GM12878 (cell line): ENCODE results near the gene TMPRSS7. TPM values are rescaled to one million over a fixed set of nuclear protein-coding genes. Genes with fewer than 3 reads are reported as not detected.

ENCODE experiments used
- ATF2 ChIP-seq: IDR thresholded peaks from 2 replicates; pipeline ENCODE4 v1.6.1; 2012; ENCODE audit warnings: low read length, inconsistent platforms
- ATF7 ChIP-seq: fragments of 450-650 bp; IDR thresholded peaks from 2 replicates; pipeline ENCODE4 v1.6.1; 2016; ENCODE audit warnings: low read depth, mild to moderate bottlenecking
- BACH1 ChIP-seq: fragments of 450-650 bp; IDR thresholded peaks from 2 replicates; pipeline ENCODE4 v1.6.1; 2017; ENCODE audit warnings: mild to moderate bottlenecking, borderline replicate concordance
- JUNB ChIP-seq: IDR thresholded peaks from 2 replicates; pipeline ENCODE4 v1.6.1; 2016; ENCODE audit warnings: antibody characterized with exemption, mild to moderate bottlenecking
- MTA2 ChIP-seq: fragments of 450-650 bp; IDR thresholded peaks from 2 replicates; pipeline ENCODE4 v1.6.1; 2016; ENCODE audit warnings: low read depth, mild to moderate bottlenecking, moderate library complexity
- NFIC ChIP-seq: IDR thresholded peaks from 2 replicates; pipeline ENCODE4 v1.6.1; 2012; ENCODE audit warnings: low read depth, mild to moderate bottlenecking, inconsistent platforms, low read length, moderate library complexity
- RAD51 ChIP-seq: fragments of 450-650 bp; IDR thresholded peaks from 2 replicates; pipeline ENCODE4 v1.6.1; 2016; ENCODE audit warnings: moderate library complexity, mild to moderate bottlenecking, inconsistent platforms
- SIX5 ChIP-seq: IDR thresholded peaks from 2 replicates; pipeline ENCODE4 v1.6.1; 2011; ENCODE audit warnings: mild to moderate bottlenecking, low read depth, low read length, moderate library complexity; ENCODE audit not compliant: severe bottlenecking
- SREBF1 ChIP-seq: IDR thresholded peaks from 2 replicates; pipeline ENCODE4 v1.6.1; 2012; ENCODE audit warnings: mild to moderate bottlenecking, low read length
- TAF1 ChIP-seq: IDR thresholded peaks from 2 replicates; pipeline ENCODE4 v1.6.1; 2011; ENCODE audit warnings: mild to moderate bottlenecking, low read depth, low read length, borderline replicate concordance
- ZBED1 ChIP-seq: IDR thresholded peaks from 2 replicates; pipeline ENCODE4 v1.6.1; 2016; ENCODE audit warnings: borderline replicate concordance
- polyA plus RNA-seq, 11 experiments: library from polyadenylated mRNA; depleted of rRNA in 4 of 11; unstranded in 6 of 11; stranded (reverse) in 5 of 11; fragments of >200 nt; fragmentation: Nextera tagmentation in 4 of 11; fragmentation: Illumina TruSeq in 1 of 11; extraction: Ambion mirVana in 4 of 11; extraction: Trizol in 1 of 11; gene quantifications; 1 replicate in 1 of 11; 2 replicates in 10 of 11; pipeline versions ENCODE4 v1.2.1 to v1.2.3, GENCODE V29; 2011 to 2016; ENCODE audit warnings: inconsistent platforms in 2 of 11, missing spikeins in 2 of 11, low read depth in 1 of 11
- total RNA-seq, 4 experiments: library from RNA; depleted of rRNA in 3 of 4; stranded (reverse); fragments of >200 nt in 3 of 4; fragmentation: Illumina TruSeq in 1 of 4; extraction: Trizol in 1 of 4; gene quantifications; 2 replicates each; pipeline versions ENCODE4 v1.2.1 to v1.2.3, GENCODE V29; 2013 to 2021
- TF ChIP-seq, protein P1 (sequence below): fragments of 450-650 bp; formaldehyde crosslinking; IDR thresholded peaks from 2 replicates; pipeline ENCODE4 v1.5.0; 2022; ENCODE audit warnings: mild to moderate bottlenecking, missing genetic modification characterization
- TF ChIP-seq, protein P2 (sequence below): IDR thresholded peaks from 2 replicates; pipeline ENCODE4 v1.6.1; 2011; ENCODE audit warnings: low read depth, low read length, improper control_type of control experiment, borderline replicate concordance

TMPRSS7 gene
- total and polyA plus RNA-seq, 10 of the 15 experiments (the other 5 are each of a cell fraction or from before 2014, with no cell fraction given), result 0.03 TPM; not detected in 9

GRCh38 chr3:112119962-112120836 is 85.7 kb downstream of the TMPRSS7 start (continued):
- TF ChIP-seq, protein P1, sequence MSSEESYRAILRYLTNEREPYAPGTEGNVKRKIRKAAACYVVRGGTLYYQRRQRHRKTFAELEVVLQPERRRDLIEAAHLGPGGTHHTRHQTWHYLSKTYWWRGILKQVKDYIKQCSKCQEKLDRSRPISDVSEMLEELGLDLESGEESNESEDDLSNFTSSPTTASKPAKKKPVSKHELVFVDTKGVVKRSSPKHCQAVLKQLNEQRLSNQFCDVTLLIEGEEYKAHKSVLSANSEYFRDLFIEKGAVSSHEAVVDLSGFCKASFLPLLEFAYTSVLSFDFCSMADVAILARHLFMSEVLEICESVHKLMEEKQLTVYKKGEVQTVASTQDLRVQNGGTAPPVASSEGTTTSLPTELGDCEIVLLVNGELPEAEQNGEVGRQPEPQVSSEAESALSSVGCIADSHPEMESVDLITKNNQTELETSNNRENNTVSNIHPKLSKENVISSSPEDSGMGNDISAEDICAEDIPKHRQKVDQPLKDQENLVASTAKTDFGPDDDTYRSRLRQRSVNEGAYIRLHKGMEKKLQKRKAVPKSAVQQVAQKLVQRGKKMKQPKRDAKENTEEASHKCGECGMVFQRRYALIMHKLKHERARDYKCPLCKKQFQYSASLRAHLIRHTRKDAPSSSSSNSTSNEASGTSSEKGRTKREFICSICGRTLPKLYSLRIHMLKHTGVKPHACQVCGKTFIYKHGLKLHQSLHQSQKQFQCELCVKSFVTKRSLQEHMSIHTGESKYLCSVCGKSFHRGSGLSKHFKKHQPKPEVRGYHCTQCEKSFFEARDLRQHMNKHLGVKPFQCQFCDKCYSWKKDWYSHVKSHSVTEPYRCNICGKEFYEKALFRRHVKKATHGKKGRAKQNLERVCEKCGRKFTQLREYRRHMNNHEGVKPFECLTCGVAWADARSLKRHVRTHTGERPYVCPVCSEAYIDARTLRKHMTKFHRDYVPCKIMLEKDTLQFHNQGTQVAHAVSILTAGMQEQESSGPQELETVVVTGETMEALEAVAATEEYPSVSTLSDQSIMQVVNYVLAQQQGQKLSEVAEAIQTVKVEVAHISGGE (CRISPR knock-in tag), result no peak
- TF ChIP-seq SIX5 (no peak), MTA2 (no peak), ZBED1 (0 out of 2 replicates have a peak, but pooled peaks have one; percentile 52), BACH1 (peak; percentile 7; the same call in 1 of the 2 replicates), SREBF1 (no peak), RAD51 (no peak), JUNB (no peak), ATF2 (peak; percentile 72), NFIC (peak; percentile 90), ATF7 (0 out of 2 replicates have a peak, but pooled peaks have one; percentile 26), TAF1 (no peak)
- TF ChIP-seq, protein P2, sequence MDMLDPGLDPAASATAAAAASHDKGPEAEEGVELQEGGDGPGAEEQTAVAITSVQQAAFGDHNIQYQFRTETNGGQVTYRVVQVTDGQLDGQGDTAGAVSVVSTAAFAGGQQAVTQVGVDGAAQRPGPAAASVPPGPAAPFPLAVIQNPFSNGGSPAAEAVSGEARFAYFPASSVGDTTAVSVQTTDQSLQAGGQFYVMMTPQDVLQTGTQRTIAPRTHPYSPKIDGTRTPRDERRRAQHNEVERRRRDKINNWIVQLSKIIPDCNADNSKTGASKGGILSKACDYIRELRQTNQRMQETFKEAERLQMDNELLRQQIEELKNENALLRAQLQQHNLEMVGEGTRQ, result no peak
- TF ChIP-seq, all 136 proteins: peak for 28
